Endodermal cell (in vitro differentiated cells): ENCODE measurements around the gene DPYSL4. TPM values are rescaled to one million over a fixed set of nuclear protein-coding genes. Genes with fewer than 3 reads are reported as not detected.

Experiments used
- DNase-seq: peaks from one replicate; pipeline ENCODE4 v3.0.0-alpha.2; 2017
- H3K27ac ChIP-seq: 2 replicates; pipeline ENCODE4 v1.5.1; 2013; ENCODE audit warnings: mild to moderate bottlenecking, low read depth, low read length, moderate library complexity
- H3K27me3 ChIP-seq: 2 replicates; pipeline ENCODE4 v1.6.1; 2013; ENCODE audit warnings: mild to moderate bottlenecking, low read length, moderate library complexity; ENCODE audit not compliant: insufficient read depth, control insufficient read depth, poor library complexity, severe bottlenecking
- H3K36me3 ChIP-seq: 2 replicates; pipeline ENCODE4 v1.7.0; 2013; ENCODE audit warnings: mild to moderate bottlenecking, low read length, moderate library complexity; ENCODE audit not compliant: control insufficient read depth, insufficient read depth
- H3K4me1 ChIP-seq: one replicate; pipeline ENCODE4 v1.7.0; 2013; ENCODE audit warnings: low read length; ENCODE audit not compliant: control insufficient read depth, insufficient read depth
- H3K4me3 ChIP-seq: 2 replicates; pipeline ENCODE4 v1.5.1; 2013; ENCODE audit warnings: mild to moderate bottlenecking, low read length, moderate library complexity
- H3K9ac ChIP-seq: 2 replicates; pipeline ENCODE4 v1.6.1; 2013; ENCODE audit warnings: mild to moderate bottlenecking, low read length, moderate library complexity; ENCODE audit not compliant: poor library complexity, severe bottlenecking; ENCODE audit errors: extremely low read depth
- H3K9me3 ChIP-seq: 2 replicates; pipeline ENCODE4 v1.6.1; 2013; ENCODE audit warnings: mild to moderate bottlenecking, low read length, moderate library complexity; ENCODE audit not compliant: control insufficient read depth
- H3K27ac Mint-ChIP-seq: 2 replicates; pipeline ENCODE4 v1.8.0; 2020; ENCODE audit warnings: mixed read lengths
- H3K27me3 Mint-ChIP-seq: 2 replicates; pipeline ENCODE4 v1.8.0; 2021; ENCODE audit warnings: mild to moderate bottlenecking, mixed read lengths; ENCODE audit not compliant: insufficient read depth
- H3K36me3 Mint-ChIP-seq: 2 replicates; pipeline ENCODE4 v1.8.0; 2020; ENCODE audit warnings: low read depth, mixed read lengths
- H3K4me1 Mint-ChIP-seq: 2 replicates; pipeline ENCODE4 v1.8.0; 2020; ENCODE audit warnings: mixed read lengths
- H3K4me3 Mint-ChIP-seq: 2 replicates; pipeline ENCODE4 v1.8.0; 2020; ENCODE audit warnings: mild to moderate bottlenecking, moderate library complexity, mixed read lengths
- H3K9me3 Mint-ChIP-seq: 2 replicates; pipeline ENCODE4 v1.8.0; 2020; ENCODE audit warnings: mild to moderate bottlenecking, mixed read lengths
- CTCF ChIP-seq: fragments of 200-600 bp; sonication (generic); conservative IDR thresholded peaks from 2 replicates; pipeline ENCODE4 v1.5.0; 2021; ENCODE audit warnings: antibody characterized with exemption, mild to moderate bottlenecking
- WGBS, 2 experiments: methylation state at CpG; one replicate each; pipeline versions ENCODE4 v1.1.5 to v1.1.7; 2013; ENCODE audit warnings: missing lambda C conversion rate in 2 of 2, mixed read lengths in 1 of 2; ENCODE audit not compliant: insufficient coverage in 1 of 2, insufficient read length in 1 of 2; 5-methylcytosine and 5-hydroxymethylcytosine counted together
- total RNA-seq, 2 donors: library from RNA; stranded (reverse); fragmentation: NEBNext Ultra II Directional in 1 of 2; extraction: Animal tissue kit (Norgen Biotek cat#: 25700) in 1 of 2; gene quantifications; 2 replicates in 1 of 2; 3 replicates in 1 of 2; pipeline ENCODE4 v1.2.1, GENCODE V29; 2021

Gene DPYSL4
- total RNA-seq, 2 donors from 2014 or later, result 5.1 to 13.5 TPM

DNA sequence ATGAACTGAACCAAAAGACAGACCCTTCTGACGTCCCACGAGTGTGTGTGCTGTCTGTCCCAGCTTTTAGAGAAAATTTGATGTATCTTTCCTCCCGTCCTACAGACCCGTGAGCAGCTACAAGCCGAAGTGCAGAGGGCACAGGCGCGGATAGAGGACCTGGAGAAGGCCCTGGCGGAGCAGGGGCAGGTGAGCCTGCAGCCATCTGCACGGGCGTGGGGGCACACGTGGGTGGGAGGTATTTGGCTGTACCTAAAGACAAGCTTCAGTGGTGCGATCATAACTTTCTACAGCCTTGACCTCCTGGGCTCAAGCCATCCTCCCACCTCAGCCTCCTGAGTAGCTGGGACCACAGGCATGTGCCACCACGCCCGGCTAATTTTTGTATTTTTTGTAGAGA, 41.7 kb upstream of the DPYSL4 start:
- Histone ChIP-seq H3K4me3 (no peak overlapping the region), H3K27me3 (no peaks in the 10 kb centered on the region), H3K9ac (no peak overlapping the region), H3K9me3 (no peaks in the 10 kb centered on the region), H3K27ac (no peak overlapping the region), H3K36me3 (peaks cover under 1% of the 10 kb centered on the region), H3K4me1 (no peaks in the 10 kb centered on the region)
- H3K4me3 Mint-ChIP-seq, result no peak overlapping the region
- H3K9me3 Mint-ChIP-seq, result no peaks in the 10 kb centered on the region
- WGBS, 2 experiments, result 94 to 95% methylated on average over 11 to 14 of the region's 14 CpGs
- no peaks in the 10 kb centered on the region for H3K27me3 Mint-ChIP-seq
- no peak overlapping the region for H3K27ac Mint-ChIP-seq
- H3K36me3 Mint-ChIP-seq, result no peaks in the 10 kb centered on the region
- no peak for DNase-seq
- no peak for TF ChIP-seq CTCF
- no peaks in the 10 kb centered on the region for H3K4me1 Mint-ChIP-seq

- no peak for TF ChIP-seq CTCF
- Mint-ChIP-seq H3K27ac (no peak overlapping the region), H3K4me3 (no peak overlapping the region), H3K27me3 (no peaks in the 10 kb centered on the region), H3K36me3 (no peaks in the 10 kb centered on the region), H3K9me3 (no peaks in the 10 kb centered on the region), H3K4me1 (no peaks in the 10 kb centered on the region)
- no peak for DNase-seq
- H3K36me3 ChIP-seq, result peaks cover 4% of the 10 kb centered on the region
- no peak overlapping the region for H3K9ac ChIP-seq
- 86 to 93% methylated on average over 8 to 15 of the region's 17 CpGs for WGBS, 2 experiments
- no peaks in the 10 kb centered on the region for H3K27me3 ChIP-seq
- no peaks in the 10 kb centered on the region for H3K4me1 ChIP-seq
- no peaks in the 10 kb centered on the region for H3K9me3 ChIP-seq
- no peak overlapping the region for H3K4me3 ChIP-seq
- no peak overlapping the region for H3K27ac ChIP-seq
Observed at GRCh38 chr10:132145521-132146185, 41.1 kb upstream of the DPYSL4 start.

DNA sequence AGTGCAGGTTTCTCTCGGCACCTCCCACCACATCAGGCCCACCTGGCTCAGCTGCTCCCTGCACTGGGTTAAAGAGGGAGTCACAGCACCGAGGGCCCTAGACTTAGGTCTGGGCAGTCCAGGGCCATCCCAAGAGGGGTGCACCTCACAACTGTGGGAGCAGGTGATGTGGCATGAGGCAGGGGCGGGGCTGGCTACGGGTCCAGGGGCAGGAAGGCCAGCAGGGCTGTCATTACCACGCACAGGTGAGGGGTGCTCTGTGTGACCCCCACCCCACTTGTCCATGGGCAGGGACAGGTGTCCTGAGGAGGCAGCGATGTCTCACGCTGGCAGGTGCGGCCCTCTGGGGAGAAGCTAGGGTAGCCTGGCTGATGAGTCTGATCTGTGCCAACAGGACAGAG, 40.5 kb upstream of the DPYSL4 start:
- no peak overlapping the region for H3K9ac ChIP-seq
- no peaks in the 10 kb centered on the region for H3K4me1 ChIP-seq
- WGBS, 2 experiments, result 74 to 90% methylated on average over 3 to 8 of the region's 8 CpGs
- Mint-ChIP-seq H3K4me3 (no peak overlapping the region), H3K36me3 (no peaks in the 10 kb centered on the region), H3K9me3 (no peaks in the 10 kb centered on the region), H3K4me1 (no peaks in the 10 kb centered on the region), H3K27me3 (no peaks in the 10 kb centered on the region), H3K27ac (no peak overlapping the region)
- peaks cover 4% of the 10 kb centered on the region for H3K36me3 ChIP-seq
- DNase-seq, result no peak
- H3K27ac ChIP-seq, result no peak overlapping the region
- no peaks in the 10 kb centered on the region for H3K9me3 ChIP-seq
- H3K27me3 ChIP-seq, result no peaks in the 10 kb centered on the region
- no peak overlapping the region for H3K4me3 ChIP-seq
- TF ChIP-seq CTCF, result no peak
